Activated CD8-positive, alpha-beta T cell treated with anti-CD3 and anti-CD28 coated beads for 36 hours (primary cell): ENCODE data around the gene THRB. TPM values are rescaled to one million over a fixed set of nuclear protein-coding genes. Genes with fewer than 3 reads are reported as not detected.

Experiments
- ATAC-seq: fragments of 200-7000 bp; cut with Tn5 transposase; one replicate; pipeline ENCODE4 v1.10.0; 2021; ENCODE audit warnings: mild to moderate bottlenecking, moderate library complexity
- CTCF ChIA-PET: fragments of 350-600 bp; sonication (Branson Sonifier 250); formaldehyde crosslinking; loops from one replicate; lab custom pipeline; 2021; ENCODE audit warnings: antibody characterized with exemption; lab: Charles Lee
- POLR2A ChIA-PET: fragments of 350-600 bp; sonication (Branson Sonifier 250); formaldehyde crosslinking; loops from one replicate; lab custom pipeline; 2021; ENCODE audit warnings: antibody characterized with exemption; lab: Charles Lee
- DNase-seq: peaks from one replicate; pipeline ENCODE4 v3.0.0-alpha.2; 2020
- H3K27ac Mint-ChIP-seq: one replicate; pipeline ENCODE4 v1.8.0; 2021; ENCODE audit warnings: mild to moderate bottlenecking, mixed read lengths
- H3K27me3 Mint-ChIP-seq: one replicate; pipeline ENCODE4 v1.8.0; 2021; ENCODE audit warnings: mixed read lengths
- H3K36me3 Mint-ChIP-seq: one replicate; pipeline ENCODE4 v1.8.0; 2021; ENCODE audit warnings: low read depth, mixed read lengths
- H3K4me1 Mint-ChIP-seq: one replicate; pipeline ENCODE4 v1.8.0; 2021; ENCODE audit warnings: low read depth, mixed read lengths
- H3K4me3 Mint-ChIP-seq: one replicate; pipeline ENCODE4 v1.8.0; 2021; ENCODE audit warnings: mild to moderate bottlenecking, moderate library complexity, mixed read lengths
- H3K9me3 Mint-ChIP-seq: one replicate; pipeline ENCODE4 v1.8.0; 2021; ENCODE audit warnings: mixed read lengths
- intact Hi-C: fragments of 100-400 bp; cut with micrococcal nuclease; formaldehyde crosslinking; loops from one replicate; pipeline ENCODE4 v1.10.0; 2022
- total RNA-seq, 2 experiments: library from RNA; stranded (reverse); gene quantifications; one replicate each; pipeline ENCODE4 v1.2.3, GENCODE V29; 2021
- TF ChIP-seq, protein P1 (sequence below): fragments of 200-600 bp; IDR thresholded peaks from one replicate; pipeline ENCODE4 v1.8.0; 2022; ENCODE audit warnings: antibody characterized with exemption, mild to moderate bottlenecking

THRB gene
- total RNA-seq, 2 experiments from 2014 or later = not detected

DNA sequence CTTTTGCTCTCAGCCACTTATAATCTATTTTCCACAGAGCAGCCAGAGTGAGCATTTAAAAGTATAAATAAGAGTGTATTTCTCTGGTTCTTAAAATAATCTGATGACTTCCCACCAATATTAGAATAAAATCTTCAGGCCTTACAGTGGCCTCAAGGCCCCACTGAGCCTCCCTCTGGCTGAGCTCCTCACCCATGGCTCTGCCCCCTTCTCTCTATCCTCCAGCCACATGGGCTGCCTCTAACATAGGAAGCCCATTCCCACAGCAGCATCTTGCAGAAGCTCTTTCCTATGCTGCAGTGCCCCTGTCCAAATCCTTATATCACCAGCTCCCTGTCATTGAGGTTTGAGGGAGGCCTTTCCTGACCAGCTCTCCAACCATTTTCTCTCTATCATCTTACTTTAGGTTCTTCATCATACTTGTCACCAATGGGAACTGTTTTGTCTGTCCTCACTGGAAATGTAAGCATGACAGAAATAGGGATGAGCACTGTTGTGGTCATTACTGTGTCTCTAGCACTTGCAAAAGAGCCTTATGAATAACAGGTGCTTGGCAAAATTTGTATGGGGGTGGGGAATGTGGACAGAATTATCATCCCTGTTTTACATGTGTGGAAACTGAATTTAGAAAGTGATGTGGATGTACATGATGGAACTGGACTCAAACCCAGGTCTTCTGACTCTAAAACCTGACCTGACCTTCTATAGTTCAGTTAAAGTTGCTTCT is 299.0 kb downstream of the THRB start:
- no peaks in the 10 kb centered on the region for H3K9me3 Mint-ChIP-seq
- DNase-seq = no peak
- no peaks in the 10 kb centered on the region for H3K36me3 Mint-ChIP-seq
- no peak overlapping the region for H3K4me3 Mint-ChIP-seq
- intact Hi-C loops = no loop called here
- H3K27me3 Mint-ChIP-seq = no peaks in the 10 kb centered on the region
- H3K4me1 Mint-ChIP-seq = no peaks in the 10 kb centered on the region
- TF ChIP-seq, protein P1, sequence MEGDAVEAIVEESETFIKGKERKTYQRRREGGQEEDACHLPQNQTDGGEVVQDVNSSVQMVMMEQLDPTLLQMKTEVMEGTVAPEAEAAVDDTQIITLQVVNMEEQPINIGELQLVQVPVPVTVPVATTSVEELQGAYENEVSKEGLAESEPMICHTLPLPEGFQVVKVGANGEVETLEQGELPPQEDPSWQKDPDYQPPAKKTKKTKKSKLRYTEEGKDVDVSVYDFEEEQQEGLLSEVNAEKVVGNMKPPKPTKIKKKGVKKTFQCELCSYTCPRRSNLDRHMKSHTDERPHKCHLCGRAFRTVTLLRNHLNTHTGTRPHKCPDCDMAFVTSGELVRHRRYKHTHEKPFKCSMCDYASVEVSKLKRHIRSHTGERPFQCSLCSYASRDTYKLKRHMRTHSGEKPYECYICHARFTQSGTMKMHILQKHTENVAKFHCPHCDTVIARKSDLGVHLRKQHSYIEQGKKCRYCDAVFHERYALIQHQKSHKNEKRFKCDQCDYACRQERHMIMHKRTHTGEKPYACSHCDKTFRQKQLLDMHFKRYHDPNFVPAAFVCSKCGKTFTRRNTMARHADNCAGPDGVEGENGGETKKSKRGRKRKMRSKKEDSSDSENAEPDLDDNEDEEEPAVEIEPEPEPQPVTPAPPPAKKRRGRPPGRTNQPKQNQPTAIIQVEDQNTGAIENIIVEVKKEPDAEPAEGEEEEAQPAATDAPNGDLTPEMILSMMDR = no peak
- no peak overlapping the region for H3K27ac Mint-ChIP-seq
- no peak for ATAC-seq
- POLR2A ChIA-PET = no interaction called here
- CTCF ChIA-PET = interaction anchor here (1.2 kb wide), 1 partner anchor 9 kb away, joined by 3 read pairs; no protein-coding TSS in a partner anchor

DNA sequence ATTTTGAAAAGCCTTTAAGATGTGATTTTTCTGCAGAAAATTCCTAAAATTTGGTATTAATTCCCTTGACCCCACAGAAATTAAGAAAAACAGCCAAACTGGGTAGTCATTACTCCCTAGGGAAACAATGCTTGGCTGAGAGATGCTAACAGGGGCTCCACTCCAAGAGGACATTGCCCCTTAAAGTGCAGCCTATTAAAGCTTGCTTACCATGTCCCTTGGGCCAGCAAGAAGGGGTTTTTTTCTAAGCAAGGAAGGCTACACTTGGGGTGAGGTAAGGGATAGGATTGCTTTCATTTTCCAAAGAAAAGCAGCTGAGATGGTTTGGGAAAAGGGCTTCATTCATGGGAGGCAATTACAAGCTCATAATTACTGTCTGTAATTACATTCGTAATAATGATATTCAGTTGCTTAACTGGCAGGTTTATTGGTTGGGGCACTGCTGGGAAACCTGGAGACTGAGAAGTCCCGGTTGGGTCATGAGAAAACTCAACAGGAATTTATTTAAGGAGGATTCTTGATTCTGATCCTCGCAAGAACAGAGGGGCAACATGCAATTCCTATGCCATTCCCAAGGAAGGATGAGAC is 302.1 kb downstream of the THRB start:
- DNase-seq = no peak
- ChIA-PET POLR2A (no interaction called here), CTCF (no interaction called here)
- Mint-ChIP-seq H3K9me3 (no peaks in the 10 kb centered on the region), H3K27ac (no peak overlapping the region), H3K36me3 (no peaks in the 10 kb centered on the region), H3K27me3 (peaks cover 1% of the 10 kb centered on the region), H3K4me1 (no peaks in the 10 kb centered on the region), H3K4me3 (no peak overlapping the region)
- ATAC-seq = no peak
- TF ChIP-seq, protein P1 = no peak
- intact Hi-C loops = no loop called here

DNA sequence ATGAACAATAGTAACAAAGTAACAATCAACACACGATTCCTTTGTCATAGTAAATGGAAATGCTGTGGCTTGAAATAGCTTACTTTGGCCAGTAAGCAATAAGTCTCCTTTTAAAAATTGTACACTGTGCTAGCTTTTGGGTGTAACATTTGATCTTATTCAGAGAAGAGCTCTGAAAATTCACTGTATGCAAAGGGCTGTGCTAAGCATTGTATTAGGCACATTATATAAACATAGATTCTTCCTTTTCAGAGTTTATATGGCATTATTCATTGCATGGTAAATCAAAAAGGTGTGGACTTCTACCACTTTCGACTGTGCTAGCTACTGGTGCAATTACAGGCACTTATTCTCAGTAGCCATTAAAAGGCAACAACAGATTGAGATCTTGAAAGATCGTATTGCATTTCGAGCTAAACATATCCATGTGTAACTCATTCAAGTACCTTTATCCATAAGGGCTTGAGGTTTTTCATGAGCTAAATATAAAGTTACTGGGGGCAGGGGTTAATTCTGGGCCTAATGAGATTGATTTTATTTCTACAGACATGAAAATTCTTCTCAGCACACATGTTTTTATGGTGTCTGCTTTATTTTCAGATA is 302.7 kb downstream of the THRB start:
- Mint-ChIP-seq H3K4me1 (no peaks in the 10 kb centered on the region), H3K9me3 (no peaks in the 10 kb centered on the region), H3K27ac (no peak overlapping the region), H3K36me3 (no peaks in the 10 kb centered on the region), H3K4me3 (no peak overlapping the region), H3K27me3 (peaks cover 2% of the 10 kb centered on the region)
- ChIA-PET POLR2A (interaction anchor here (0.6 kb wide), 1 partner anchor 381 kb away, joined by 3 read pairs; no protein-coding TSS in a partner anchor), CTCF (interaction anchor here (0.9 to 1.0 kb wide), 2 partner anchors 28 to 492 kb away, joined by 3 read pairs; no protein-coding TSS in a partner anchor)
- DNase-seq (no peak), ATAC-seq (no peak)
- intact Hi-C loops = no loop called here
- TF ChIP-seq, protein P1 = no peak

DNA sequence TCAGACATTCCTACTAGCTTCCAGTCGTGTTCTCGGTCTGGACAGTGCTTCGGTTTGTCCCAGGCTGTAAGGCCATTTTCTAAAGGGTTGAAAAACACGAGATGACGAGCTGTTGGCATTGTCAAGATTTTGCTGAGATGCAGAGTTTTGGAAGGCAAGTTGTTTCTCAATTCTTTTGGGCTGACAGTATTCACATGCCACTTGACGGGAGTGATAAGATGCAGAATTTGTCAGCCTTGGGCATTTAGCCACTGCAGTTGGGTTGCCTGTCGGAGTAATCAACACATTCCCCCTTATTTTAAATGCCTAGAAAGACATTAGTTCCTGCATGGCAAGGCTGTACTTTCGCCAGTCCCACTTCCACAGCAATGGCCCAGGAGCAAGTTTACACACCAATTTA is 304.4 kb downstream of the THRB start:
- no peak overlapping the region for H3K27ac Mint-ChIP-seq
- H3K9me3 Mint-ChIP-seq = no peaks in the 10 kb centered on the region
- CTCF ChIA-PET = no interaction called here
- POLR2A ChIA-PET = interaction anchor here (0.5 to 0.6 kb wide), 2 partner anchors 551 to 742 kb away, joined by 3 read pairs; no protein-coding TSS in a partner anchor
- no peaks in the 10 kb centered on the region for H3K36me3 Mint-ChIP-seq
- intact Hi-C loops = no loop called here
- TF ChIP-seq, protein P1 = no peak
- no peaks in the 10 kb centered on the region for H3K4me1 Mint-ChIP-seq
- peaks cover 2% of the 10 kb centered on the region for H3K27me3 Mint-ChIP-seq
- DNase-seq (no peak), ATAC-seq (no peak)
- no peak overlapping the region for H3K4me3 Mint-ChIP-seq
